ENCODE data around the gene MRPL47. TPM values are rescaled to one million over a fixed set of nuclear protein-coding genes. Genes with fewer than 3 reads are reported as not detected.
A peak's percentile ranks its signal among the peaks of the same experiment; 100 is the strongest.

The MRPL47 gene
- total and polyA plus RNA-seq, 9 of the 15 experiments (the other 6 are each of a cell fraction or from before 2014, with no cell fraction given), result 101 to 437 (median 141) TPM

DNA sequence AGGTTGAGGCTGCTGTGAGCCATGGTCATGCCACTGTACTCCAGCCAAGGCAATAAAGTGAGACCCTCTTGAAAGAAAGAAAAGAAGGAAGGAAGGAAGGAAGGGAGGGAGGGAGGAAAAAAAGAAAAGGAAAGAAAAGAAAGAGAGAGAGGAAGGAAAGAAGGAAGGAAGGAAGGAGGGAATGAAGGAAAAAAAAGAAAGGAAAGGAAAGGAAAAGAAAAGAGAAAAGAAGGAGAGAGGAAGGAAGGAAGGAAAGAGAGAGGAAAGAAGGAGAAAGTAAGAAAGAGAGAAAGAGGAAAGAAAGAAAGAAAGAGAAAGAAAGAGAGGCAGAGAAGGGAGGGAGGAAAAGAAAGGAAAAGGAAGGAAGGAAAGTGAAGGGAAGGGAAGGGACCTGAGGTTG lies 62.1 kb downstream of the MRPL47 start:
- ATAC-seq, result no peak
- in situ Hi-C loops (cut with MboI) (no loop called here), intact Hi-C loops (cut with micrococcal nuclease) (no loop called here)
- peaks cover 0 to 3% of the 10 kb centered on the region in 2 experiments; a peak in 2 of 5 replicates for H3K4me1 ChIP-seq (replicated peaks in 1 of 2; ENCODE audit: control insufficient read depth in 2 of 2, insufficient read depth in 2 of 2, low read length in 2 of 2)
- no peaks in the 10 kb centered on the region for H4K20me1 ChIP-seq (replicated peaks; ENCODE audit: control insufficient read depth, insufficient read depth, low read length)
- no peak overlapping the region for H3K4me2 ChIP-seq (ENCODE audit: insufficient read depth, low read length)
- no peak for FAIRE-seq
- H3K4me3 ChIP-seq, result no peak overlapping the region
- H3K9me3 ChIP-seq (replicated peaks; ENCODE audit: control insufficient read depth, insufficient read depth, low read depth, low read length), result no peaks in the 10 kb centered on the region
- H3K27ac ChIP-seq (ENCODE audit: extremely low read depth, low read depth, low read length), result no peak overlapping the region
- H3K27me3 ChIP-seq (ENCODE audit: control insufficient read depth in 2 of 2, insufficient read depth in 2 of 2, low read length in 2 of 2), result no peaks in the 10 kb centered on the region
- H3K36me3 ChIP-seq (ENCODE audit: control insufficient read depth, insufficient read depth, low read length), result no peaks in the 10 kb centered on the region
- H3K79me2 ChIP-seq (ENCODE audit: control insufficient read depth, insufficient read depth, low read length), result no peaks in the 10 kb centered on the region
- no peaks in the 10 kb centered on the region for H3K9me1 ChIP-seq (ENCODE audit: control insufficient read depth, insufficient read depth, low read length)
- DNase-seq (ENCODE audit: extremely low read depth in 1 of 4, low spot score in 3 of 4), result no peak
- no peak overlapping the region for H3K9ac ChIP-seq (ENCODE audit: insufficient read depth in 1 of 2, low read depth in 2 of 2, low read length in 2 of 2)
- BruUV-seq (replicated peaks), result no TSS peak
- ChIA-PET CTCF (ENCODE audit: low intra/inter-chr PET ratio) (interaction anchor here (0.5 kb wide), 1 partner anchor 289 kb away, joined by 4 read pairs; no protein-coding TSS in a partner anchor), POLR2A (no interaction called here)
- no peak overlapping the region for H2AFZ ChIP-seq (ENCODE audit: low read depth, low read length)
- TF ChIP-seq ARNT (IDR thresholded peaks at IDR 0.05), result no peak
- TF ChIP-seq, protein P1, sequence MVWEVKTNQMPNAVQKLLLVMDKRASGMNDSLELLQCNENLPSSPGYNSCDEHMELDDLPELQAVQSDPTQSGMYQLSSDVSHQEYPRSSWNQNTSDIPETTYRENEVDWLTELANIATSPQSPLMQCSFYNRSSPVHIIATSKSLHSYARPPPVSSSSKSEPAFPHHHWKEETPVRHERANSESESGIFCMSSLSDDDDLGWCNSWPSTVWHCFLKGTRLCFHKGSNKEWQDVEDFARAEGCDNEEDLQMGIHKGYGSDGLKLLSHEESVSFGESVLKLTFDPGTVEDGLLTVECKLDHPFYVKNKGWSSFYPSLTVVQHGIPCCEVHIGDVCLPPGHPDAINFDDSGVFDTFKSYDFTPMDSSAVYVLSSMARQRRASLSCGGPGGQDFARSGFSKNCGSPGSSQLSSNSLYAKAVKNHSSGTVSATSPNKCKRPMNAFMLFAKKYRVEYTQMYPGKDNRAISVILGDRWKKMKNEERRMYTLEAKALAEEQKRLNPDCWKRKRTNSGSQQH (CRISPR knock-in tag; IDR thresholded peaks at IDR 0.05), result 0 out of 2 replicates have a peak, but pooled peaks have one; percentile 49
- TF ChIP-seq TCF3 (CRISPR knock-in tag; IDR thresholded peaks at IDR 0.05), result no peak
- TF ChIP-seq, protein P2, sequence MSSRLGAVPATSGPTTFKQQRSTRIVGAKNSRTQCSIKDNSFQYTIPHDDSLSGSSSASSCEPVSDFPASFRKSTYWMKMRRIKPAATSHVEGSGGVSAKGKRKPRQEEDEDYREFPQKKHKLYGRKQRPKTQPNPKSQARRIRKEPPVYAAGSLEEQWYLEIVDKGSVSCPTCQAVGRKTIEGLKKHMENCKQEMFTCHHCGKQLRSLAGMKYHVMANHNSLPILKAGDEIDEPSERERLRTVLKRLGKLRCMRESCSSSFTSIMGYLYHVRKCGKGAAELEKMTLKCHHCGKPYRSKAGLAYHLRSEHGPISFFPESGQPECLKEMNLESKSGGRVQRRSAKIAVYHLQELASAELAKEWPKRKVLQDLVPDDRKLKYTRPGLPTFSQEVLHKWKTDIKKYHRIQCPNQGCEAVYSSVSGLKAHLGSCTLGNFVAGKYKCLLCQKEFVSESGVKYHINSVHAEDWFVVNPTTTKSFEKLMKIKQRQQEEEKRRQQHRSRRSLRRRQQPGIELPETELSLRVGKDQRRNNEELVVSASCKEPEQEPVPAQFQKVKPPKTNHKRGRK (tag; IDR thresholded peaks at IDR 0.05), result peak; percentile 92
- no peak for TF ChIP-seq EP300 (IDR thresholded peaks at IDR 0.05; ENCODE audit: low read length)
- TF ChIP-seq BCOR (IDR thresholded peaks at IDR 0.05), result no peak
- no peak for TF ChIP-seq MCM5 (IDR thresholded peaks at IDR 0.05; ENCODE audit: low read depth)
- TF ChIP-seq, protein P3, sequence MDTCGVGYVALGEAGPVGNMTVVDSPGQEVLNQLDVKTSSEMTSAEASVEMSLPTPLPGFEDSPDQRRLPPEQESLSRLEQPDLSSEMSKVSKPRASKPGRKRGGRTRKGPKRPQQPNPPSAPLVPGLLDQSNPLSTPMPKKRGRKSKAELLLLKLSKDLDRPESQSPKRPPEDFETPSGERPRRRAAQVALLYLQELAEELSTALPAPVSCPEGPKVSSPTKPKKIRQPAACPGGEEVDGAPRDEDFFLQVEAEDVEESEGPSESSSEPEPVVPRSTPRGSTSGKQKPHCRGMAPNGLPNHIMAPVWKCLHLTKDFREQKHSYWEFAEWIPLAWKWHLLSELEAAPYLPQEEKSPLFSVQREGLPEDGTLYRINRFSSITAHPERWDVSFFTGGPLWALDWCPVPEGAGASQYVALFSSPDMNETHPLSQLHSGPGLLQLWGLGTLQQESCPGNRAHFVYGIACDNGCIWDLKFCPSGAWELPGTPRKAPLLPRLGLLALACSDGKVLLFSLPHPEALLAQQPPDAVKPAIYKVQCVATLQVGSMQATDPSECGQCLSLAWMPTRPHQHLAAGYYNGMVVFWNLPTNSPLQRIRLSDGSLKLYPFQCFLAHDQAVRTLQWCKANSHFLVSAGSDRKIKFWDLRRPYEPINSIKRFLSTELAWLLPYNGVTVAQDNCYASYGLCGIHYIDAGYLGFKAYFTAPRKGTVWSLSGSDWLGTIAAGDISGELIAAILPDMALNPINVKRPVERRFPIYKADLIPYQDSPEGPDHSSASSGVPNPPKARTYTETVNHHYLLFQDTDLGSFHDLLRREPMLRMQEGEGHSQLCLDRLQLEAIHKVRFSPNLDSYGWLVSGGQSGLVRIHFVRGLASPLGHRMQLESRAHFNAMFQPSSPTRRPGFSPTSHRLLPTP (IDR thresholded peaks at IDR 0.05; ENCODE audit: borderline replicate concordance, extremely low read depth, insufficient read length), result no peak
- TF ChIP-seq, protein P4, sequence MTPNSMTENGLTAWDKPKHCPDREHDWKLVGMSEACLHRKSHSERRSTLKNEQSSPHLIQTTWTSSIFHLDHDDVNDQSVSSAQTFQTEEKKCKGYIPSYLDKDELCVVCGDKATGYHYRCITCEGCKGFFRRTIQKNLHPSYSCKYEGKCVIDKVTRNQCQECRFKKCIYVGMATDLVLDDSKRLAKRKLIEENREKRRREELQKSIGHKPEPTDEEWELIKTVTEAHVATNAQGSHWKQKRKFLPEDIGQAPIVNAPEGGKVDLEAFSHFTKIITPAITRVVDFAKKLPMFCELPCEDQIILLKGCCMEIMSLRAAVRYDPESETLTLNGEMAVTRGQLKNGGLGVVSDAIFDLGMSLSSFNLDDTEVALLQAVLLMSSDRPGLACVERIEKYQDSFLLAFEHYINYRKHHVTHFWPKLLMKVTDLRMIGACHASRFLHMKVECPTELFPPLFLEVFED (CRISPR knock-in tag; conservative IDR thresholded peaks at IDR 0.05), result 0 out of 2 replicates have a peak, but pooled peaks have one; percentile 23
- TF ChIP-seq, protein P5, sequence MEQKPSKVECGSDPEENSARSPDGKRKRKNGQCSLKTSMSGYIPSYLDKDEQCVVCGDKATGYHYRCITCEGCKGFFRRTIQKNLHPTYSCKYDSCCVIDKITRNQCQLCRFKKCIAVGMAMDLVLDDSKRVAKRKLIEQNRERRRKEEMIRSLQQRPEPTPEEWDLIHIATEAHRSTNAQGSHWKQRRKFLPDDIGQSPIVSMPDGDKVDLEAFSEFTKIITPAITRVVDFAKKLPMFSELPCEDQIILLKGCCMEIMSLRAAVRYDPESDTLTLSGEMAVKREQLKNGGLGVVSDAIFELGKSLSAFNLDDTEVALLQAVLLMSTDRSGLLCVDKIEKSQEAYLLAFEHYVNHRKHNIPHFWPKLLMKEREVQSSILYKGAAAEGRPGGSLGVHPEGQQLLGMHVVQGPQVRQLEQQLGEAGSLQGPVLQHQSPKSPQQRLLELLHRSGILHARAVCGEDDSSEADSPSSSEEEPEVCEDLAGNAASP (IDR thresholded peaks at IDR 0.05), result no peak
- TF ChIP-seq BRD9 (IDR thresholded peaks at IDR 0.05; ENCODE audit: low read depth, partially characterized antibody), result no peak
- no peak for TF ChIP-seq SIN3B (IDR thresholded peaks at IDR 0.05; ENCODE audit: low read depth)
- TF ChIP-seq ZNF232 (CRISPR knock-in tag; IDR thresholded peaks at IDR 0.05), result no peak
- TF ChIP-seq NFATC3 (IDR thresholded peaks at IDR 0.05), result no peak
- no peak for TF ChIP-seq CSDE1 (IDR thresholded peaks at IDR 0.05)
- no peak for TF ChIP-seq NR3C1 (CRISPR knock-in tag; IDR thresholded peaks at IDR 0.05)
- no peak for TF ChIP-seq TCF7L2 (IDR thresholded peaks at IDR 0.05; ENCODE audit: low read depth, low read length)
